GM21825 (cell line): ENCODE data around the gene GPHN.
"Not testable (repeated sequence)": the region's sequence is repeated elsewhere in the genome, so short reads cannot be mapped to it uniquely, and the experiment has no call there.

Experiments
- ATAC-seq: cut with Tn5 transposase; IDR thresholded peaks from one replicate; pipeline ENCODE4 v1.9.1; 2021; ENCODE audit warnings: mild to moderate bottlenecking, moderate library complexity; ENCODE audit not compliant: unreplicated experiment

The GPHN gene

DNA sequence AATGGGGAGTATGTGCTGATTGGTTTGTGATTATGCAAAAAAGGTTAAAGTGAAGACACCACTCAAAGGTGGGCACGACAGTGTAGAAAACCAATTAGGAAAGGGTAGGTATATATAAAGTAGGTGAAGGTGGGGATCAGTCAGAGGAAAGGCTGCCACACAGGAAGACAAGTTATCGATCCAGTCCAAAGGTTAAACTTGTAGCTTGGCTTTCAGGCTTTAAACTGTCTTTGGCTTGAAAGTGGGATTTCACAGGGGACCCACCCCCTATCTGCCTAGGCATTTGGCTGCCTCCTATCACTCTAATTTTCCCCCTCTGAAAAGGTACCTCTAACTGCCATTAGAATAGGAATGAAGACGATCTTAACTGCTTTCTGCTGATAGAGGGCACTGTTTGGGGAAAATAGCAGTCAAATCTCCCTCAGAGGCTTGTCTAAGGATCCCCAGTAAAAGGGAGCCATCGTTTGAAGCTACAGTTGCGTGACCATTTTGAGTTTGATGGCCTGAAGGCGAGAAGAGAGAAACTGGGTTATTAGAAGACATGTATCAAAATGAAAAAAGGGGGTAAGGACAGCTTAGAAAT, 250.2 kb downstream of the GPHN start:
- no peak for ATAC-seq

DNA sequence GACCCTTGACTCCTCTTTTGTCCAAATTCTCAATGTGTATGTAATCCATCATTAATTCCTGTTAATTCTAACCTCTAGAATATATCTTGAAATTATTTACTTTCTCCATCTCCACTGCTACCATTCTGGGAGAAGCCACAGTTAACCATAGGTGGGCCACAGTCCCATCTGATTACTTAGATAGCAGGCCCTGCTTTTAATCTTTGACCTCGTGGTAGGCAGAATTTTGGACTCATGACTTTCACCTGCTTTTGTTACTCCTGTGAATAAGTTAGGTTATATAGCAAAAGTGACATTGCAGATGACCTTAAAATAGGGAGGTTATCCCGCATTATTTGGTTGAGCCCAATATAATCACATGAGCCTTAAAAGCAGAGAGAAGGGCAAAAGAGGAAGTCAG, 264.2 kb downstream of the GPHN start:
- ATAC-seq: no peak

DNA sequence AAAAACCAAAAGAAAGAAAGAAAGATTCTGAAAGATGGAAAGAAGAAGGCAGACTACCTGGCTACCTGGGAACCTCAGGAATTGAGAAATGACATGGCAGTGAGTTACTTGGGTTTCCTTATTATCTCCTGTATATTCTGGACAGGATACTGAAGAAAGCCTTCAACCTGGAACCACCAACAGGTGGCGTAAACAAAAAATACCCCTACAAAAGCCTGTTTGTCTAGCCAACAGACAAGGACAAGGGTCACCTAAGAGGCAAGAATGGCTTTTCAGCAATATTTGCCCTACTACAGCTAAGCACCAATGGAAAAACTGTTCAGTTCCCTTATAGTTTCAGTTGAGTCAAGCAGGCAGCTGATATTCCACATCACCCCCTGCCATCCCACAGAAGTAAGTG, 274.9 kb downstream of the GPHN start:
- no peak for ATAC-seq

DNA sequence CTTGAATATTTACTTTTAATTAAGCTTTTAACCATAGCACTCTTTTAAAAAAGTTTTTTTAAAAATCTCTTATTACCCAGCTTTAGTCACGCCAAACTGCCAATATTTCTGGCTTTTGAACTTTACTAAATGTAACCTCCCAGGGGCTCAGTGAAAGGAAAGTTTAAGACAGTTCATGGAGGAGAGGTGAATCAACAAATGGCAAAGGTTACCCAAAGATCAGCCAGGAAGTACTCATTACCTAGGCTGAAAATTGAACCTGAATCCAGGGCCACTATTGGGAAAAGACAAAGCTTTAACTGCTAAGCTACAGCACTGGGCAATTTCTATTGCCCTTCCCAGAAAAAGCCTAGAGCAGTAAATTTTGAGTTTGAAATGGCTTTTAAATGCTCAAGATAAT, 282.2 kb downstream of the GPHN start:
- ATAC-seq: no peak

DNA sequence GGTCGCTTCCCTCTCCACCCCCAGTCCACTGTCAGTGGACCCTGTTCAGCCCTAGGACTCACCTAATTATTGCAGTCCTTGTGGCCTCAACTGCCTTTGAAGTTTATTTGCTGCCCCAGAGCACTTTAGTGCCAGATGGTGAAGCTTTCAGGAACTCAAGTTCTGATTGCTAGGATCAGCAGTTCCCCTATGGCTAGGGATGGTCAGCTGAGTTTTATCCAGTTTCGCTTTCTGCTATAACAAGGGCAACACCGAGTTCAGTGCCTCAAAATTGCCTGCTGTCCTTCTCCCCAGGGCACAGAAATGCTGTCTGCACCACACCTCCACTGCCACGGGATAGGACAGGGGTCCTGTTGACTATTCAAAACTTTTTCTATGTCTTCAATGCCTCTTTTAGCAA, 295.0 kb downstream of the GPHN start:
- ATAC-seq: no peak

DNA sequence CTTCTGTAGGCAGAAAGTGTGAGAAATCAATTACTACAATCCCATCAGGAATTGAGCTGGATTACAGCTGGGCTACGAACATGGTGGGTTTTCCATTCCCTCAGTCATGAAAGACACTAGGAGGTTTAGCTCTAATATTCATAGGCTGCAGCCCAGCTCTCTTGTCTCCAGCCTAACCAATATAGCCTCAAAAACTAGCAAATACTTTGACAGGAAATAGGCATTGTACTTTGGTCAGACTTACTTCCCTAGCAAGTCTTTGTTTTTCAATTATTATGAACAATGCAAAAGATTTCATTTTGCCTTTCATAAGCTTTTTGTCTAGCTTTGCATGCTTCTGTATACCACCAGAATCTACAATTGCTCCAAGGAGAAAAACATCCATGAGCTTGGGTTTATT, 296.2 kb downstream of the GPHN start:
- no peak for ATAC-seq

DNA sequence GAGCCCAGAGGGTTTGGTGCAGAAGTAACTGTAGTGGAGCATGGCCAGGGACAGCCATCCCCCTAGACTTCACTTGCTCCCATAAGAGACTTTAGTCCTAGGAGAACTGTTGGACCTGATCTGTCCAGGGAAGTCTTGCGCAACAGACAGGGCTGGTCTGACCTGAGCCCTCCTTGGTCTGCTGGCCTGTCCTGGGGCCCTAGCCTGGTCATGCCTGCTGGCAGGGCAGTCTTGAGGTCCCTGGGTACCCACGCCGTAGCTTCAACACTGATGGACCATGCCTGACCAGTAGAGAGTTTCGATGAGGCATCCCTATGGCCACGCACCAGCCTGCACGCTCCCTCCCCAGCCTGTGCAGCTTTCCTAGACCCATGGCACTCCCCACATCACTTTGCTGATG, 305.7 kb downstream of the GPHN start:
- no peak for ATAC-seq

DNA sequence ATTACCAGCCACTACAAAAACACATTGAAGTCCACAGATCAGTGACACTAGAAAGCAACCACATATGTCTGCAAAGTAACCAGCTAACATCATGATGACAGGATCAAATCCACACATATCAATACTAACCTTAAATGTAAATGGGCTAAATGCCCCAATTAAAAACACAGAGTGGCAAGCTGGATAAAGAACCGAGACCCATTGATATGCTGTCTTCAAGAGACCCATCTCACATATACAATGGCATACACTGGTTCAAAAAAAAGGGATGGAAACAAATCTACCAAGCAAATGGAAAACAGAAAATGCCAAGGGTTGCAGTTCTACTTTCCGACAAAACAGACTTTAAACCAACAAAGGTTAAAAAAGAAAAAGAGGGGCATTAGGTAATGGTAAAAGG, 307.7 kb downstream of the GPHN start:
- ATAC-seq: no peak

DNA sequence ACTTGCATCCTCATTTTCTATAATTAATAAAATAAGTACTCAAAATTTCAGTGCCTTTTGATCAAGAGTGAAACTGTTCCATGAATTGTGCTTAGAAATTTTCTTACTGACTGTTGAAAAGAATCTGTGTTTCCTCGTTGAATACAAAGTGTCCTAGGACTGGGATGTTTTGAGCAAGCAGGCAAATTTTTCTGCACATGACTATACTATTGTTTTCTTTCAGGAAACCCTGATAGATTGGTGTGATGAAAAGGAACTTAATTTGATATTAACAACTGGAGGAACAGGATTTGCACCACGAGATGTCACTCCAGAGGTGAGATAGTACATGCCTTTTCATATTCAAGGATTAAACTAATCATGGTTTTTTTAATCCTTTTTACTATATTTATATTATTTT, 316.3 kb downstream of the GPHN start:
- ATAC-seq: no peak

DNA sequence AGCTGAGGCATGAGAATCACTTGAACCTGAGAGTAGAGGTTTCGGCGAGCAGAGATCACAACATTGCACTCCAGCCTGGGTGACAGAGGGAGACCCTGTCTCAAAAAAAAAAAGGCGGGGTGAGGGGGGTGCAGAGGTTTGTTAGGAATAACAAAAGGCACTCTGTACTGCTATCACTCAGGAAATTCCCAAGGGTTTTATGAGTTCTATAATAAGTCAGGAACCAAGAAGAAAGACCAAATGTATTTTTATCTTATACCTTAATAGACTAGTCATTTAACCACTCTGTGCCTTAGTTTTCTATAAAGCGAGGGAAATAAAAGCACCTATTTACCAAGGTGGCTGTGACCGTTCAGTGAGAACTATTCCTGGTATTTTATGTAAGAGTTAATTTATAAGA, 319.2 kb downstream of the GPHN start:
- ATAC-seq: no peak

DNA sequence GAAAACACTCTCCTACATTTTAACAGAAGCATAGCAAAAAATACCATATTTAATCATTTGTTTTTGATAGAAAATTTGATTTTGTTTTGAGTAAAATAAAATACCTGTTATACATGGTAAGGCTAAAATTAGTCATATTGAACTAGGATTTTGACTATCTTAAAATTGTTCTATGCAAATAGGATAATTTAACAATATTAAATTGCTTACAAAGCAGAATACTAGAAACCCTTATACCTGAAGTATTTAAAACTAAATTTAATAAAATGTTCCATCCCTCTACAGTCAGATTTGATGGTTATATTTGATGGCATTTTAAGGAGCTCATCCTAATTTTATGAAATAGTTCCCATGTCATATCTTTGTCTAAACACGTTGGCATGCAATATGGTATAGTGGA, 323.2 kb downstream of the GPHN start:
- no peak for ATAC-seq

DNA sequence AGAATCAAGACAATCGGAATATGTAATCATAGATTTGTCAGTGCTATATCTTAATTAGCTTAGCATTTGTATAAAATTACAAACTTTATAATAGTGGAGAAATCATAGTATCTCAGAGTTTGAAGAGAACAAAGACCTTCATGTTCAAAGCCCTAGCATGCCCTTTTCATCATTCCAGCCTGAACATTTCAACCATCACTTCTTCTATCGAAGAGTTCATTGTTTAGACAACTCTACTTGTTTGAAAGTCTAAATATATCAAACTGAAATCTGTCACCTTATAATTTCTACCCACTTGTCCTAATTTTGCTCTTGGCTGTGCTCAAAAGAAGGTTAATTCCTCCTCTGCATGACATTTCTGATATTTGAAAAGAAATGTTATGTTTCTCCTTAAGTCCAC, 325.9 kb downstream of the GPHN start:
- no peak for ATAC-seq

DNA sequence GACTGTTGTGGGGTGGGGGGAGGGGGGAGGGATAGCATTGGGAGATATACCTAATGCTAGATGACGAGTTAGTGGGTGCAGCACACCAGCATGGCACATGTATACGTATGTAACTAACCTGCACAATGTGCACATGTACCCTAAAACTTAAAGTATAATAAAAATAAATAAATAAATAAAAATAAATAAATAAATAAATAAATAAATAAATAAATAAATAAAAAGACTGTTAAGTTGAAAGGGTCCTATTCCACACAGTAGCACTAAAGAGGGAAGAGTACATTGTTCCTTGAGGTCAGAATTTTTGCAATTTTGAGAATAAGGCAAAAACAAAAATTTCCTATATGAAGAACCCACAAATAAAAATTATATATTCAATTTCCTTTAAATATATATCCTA, 329.5 kb downstream of the GPHN start:
- not testable (repeated sequence) for ATAC-seq

DNA sequence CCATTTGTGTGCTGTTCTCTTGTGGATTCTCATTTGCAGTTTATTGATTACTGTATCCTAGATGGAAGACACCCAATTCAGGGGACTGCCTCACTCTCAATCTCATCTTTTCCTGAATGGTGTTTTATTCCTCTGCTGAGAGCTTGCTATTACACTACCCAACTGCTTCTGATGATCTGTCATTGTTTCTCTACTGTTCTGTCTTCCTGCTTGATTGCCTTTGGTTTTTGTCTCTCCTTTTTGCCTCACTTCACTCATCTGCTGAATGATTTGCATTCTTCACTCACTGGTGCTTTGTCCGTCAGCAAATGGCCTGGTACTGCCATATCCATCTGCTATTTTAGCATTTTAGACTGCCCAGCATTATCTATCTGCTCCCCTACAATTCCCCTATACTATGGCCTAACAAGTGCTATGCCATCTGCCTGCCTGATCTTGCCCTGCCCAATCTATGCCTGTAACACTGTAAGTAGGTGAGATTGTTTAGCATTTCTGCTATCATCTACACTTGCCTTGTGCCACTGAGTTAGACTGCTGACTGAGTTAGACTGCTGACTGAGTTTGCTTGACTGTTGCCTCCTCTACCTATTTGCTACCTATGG, 335.1 kb downstream of the GPHN start:
- ATAC-seq: no peak

DNA sequence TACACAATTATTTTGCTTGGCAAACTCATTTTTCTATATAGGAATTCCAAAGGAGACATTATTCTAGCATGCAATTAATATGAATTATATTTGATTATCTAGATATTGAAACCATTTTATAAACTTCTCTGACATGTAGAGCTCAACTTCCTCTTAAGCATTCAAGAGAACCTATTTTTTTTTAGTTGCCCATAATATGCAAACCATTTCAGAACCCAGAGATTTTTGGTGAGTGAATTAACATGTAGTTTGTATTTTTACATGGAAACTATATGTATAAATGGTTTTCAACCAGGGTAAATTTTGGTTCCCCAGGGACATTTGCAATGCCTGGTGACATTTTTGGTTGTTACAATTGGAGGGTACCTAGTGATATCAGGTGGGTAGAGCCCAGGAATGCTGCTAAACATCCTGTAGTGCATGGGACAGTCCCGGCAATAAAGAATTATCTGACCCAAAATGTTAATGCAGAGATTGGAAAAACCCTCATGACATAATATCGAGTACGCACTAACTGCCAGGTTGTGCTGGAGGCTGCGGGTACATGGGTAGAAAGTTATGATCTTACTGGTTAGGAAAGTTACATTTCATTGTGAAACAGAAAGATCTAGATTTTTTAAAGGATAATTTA, 342.4 kb downstream of the GPHN start:
- no peak for ATAC-seq

DNA sequence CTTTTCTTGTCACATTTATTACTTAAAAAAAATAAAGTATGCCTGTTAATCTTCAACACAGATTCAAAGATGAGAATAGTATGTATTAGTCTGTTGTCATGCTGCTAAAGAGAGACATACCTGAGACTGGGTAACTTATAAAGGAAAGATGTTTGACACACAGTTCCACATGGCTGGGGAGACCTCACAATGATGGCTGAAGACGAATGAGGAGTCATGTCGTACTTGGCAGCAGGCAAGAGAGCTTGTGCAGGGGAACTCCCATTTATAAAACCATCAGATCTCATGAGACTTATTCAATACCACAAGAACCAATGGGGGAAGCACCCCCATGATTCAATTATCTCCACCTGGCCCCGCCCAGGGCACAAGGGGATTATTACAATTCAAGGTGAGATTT, 345.4 kb downstream of the GPHN start:
- no peak for ATAC-seq

DNA sequence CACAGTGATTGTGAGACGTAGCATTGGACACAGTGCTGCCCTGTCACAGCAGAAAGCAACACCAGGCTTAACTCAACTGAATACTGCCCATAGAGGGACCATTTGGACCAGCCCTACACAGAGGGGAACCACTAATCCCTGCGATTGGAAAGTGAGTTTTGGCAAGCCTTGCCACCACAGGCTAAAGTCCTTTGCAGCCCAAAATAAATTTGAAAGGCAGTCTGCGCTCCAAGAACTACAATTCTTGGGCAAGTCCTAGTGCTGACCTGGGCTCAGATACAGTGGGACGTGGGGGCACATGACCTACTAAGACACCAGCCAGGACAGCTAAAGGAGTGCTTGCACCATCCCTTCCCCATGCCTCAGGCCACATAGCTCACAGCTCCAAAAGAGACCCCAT, 349.9 kb downstream of the GPHN start:
- no peak for ATAC-seq

DNA sequence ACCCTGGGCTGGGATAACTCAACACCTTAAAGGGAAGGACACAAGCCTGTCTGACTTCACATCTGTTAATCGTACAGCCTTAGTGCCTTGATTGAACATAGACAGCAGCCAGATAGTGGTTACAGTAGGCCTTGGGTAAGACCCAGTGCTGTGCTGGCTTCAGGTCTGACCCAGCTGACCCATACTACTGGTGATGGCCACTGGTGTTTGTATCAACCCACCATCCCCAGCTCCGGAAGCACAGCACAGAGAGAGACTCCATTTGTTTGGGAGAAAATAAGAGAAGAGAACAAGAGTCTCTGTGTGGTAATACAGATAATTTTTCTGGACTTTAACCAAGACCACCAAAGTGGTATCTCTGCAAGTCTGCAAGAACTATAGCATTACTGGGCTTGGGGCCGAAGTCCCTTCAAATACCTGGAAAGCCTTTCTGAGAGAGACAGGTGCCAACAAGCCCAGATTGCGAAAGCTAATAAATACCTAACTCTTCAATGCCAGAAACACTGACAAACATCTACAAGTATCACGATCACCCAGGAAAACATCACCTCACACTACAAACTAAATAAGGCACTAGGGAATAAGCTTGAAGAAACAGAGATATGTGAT, 351.2 kb downstream of the GPHN start:
- no peak for ATAC-seq

DNA sequence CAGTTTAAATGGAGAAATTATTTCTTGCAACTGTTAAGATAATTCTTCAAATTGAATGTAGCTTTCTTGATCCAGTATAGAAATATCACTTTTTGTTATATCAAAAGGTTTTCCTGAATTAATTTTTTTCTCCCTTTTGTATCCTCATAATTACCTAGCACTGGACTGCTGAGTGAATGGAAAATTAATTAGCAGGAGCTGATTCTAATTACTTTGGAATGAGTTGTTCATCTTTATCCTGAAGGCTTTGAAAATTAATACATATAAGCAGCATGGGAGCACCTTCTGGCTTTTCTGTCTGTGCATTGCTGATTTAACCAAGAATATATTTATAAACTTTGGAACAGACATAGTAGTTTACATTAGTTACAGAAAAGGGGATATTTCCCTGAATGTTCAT, 373.6 kb downstream of the GPHN start:
- no peak for ATAC-seq

DNA sequence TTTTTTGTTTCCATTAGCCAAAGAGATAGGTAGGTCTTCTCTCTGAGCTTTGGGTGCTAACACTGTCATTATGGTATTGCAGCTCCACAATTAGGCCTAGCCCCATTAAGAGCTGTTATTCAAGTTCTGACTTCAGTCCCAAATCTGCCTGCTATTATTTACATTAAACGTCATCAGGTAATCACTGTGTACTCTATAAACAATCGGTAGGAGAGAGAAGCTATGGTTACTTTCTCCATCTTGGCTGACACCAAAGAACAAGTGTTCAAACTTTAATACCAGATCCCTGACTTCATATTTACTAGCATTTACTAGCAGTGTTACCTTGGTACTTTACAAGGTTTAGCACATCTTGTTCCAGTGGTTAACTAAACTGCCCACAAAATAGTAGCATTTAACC, 376.2 kb downstream of the GPHN start:
- ATAC-seq: no peak

DNA sequence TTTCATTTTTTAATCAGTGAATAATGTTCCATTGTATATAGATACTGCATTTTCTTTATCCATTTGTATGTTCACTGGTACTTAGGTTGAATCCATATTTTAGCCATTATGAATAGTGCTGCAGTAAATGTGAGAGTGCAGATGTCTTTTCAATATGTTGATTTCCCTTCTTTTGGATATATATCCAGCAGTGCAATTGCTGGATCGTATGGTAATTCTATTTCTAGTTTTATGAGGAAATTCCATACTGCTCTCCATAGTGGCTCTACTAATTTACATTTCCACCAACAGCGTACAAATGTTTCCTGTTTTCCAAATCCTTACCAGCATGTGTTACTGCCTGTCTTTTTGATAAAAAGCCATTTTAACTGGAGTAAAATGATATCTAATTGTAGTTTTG, 392.8 kb downstream of the GPHN start:
- ATAC-seq: no peak

DNA sequence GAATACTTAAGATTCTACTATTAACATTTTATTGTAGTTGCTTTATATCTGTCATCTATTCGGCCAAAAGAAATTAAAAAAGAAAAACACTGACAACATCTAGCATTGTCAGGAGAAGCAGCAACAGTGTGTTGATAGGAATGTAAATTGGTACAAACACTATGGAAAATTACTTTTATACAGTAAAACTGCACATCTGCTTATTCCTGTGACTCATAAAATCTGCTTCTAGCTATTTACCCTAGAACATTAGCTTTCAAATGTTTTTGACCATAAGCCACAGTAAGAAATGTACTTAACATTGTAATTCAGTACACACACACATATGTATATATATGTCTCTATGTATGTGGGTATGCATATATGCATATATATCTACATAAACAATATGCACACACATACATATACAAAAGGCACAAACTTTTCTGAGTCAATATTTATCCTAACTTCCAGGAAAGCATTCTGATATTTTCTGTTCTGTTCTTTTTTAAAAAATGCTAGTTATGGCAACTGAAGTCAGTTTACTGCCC, 402.4 kb downstream of the GPHN start:
- ATAC-seq: no peak
